Activated CD4-positive, alpha-beta T cell treated with anti-CD3 and anti-CD28 coated beads, Interleukin-2, Interleukin-4, amounts not matched to agents 100 ng/mL and 50 ng/mL, durations not matched to agents 16 hours and 8 hours (primary cell): Measurements from ENCODE around the gene CR1.
"Not testable (repeated sequence)": the region's sequence is repeated elsewhere in the genome, so short reads cannot be mapped to it uniquely, and the experiment has no call there.

Experiments used
- DNase-seq: peaks from one replicate; pipeline ENCODE4 v3.0.0-alpha.2; 2020; ENCODE audit warnings: low spot score

The CR1 gene

GRCh38 chr1:207644852-207645634, 149.1 kb downstream of the CR1 start, which contains the start of gene CR1L:
Gene CR1L (plus strand): TSS chr1:207645133. CDS start chr1:207645234, 101 bp downstream.
- peak; percentile 58 for DNase-seq

- DNase-seq = no peak
Measured at GRCh38 chr1:207645635-207646081, 149.7 kb downstream of the CR1 start.

- DNase-seq = no peak
Measured at GRCh38 chr1:207646171-207646570, 150.2 kb downstream of the CR1 start.

GRCh38 chr1:207646944-207647579, 151.1 kb downstream of the CR1 start:
- no peak for DNase-seq

GRCh38 chr1:207647671-207648333, 151.8 kb downstream of the CR1 start:
- no peak for DNase-seq

- DNase-seq = no peak
Measured at GRCh38 chr1:207648334-207649209, 152.6 kb downstream of the CR1 start.

- DNase-seq = no peak
Measured at GRCh38 chr1:207649210-207649753, 153.3 kb downstream of the CR1 start.

GRCh38 chr1:207649865-207650580, 154.1 kb downstream of the CR1 start:
- no peak for DNase-seq

- DNase-seq = no peak
Measured at GRCh38 chr1:207651583-207651982, 155.6 kb downstream of the CR1 start.

GRCh38 chr1:207654320-207654719, 158.4 kb downstream of the CR1 start:
- no peak for DNase-seq

GRCh38 chr1:207658408-207658807, 162.5 kb downstream of the CR1 start:
- no peak for DNase-seq

GRCh38 chr1:207658904-207659485, 163.0 kb downstream of the CR1 start:
- DNase-seq = no peak

GRCh38 chr1:207659545-207660153, 163.7 kb downstream of the CR1 start:
- no peak for DNase-seq

GRCh38 chr1:207661420-207661819, 165.5 kb downstream of the CR1 start:
- DNase-seq = not testable (repeated sequence)

GRCh38 chr1:207666342-207666741, 170.4 kb downstream of the CR1 start:
- DNase-seq = no peak

GRCh38 chr1:207669528-207670009, 173.6 kb downstream of the CR1 start:
- DNase-seq = no peak

GRCh38 chr1:207670192-207670591, 174.2 kb downstream of the CR1 start:
- no peak for DNase-seq

GRCh38 chr1:207670997-207671396, 175.0 kb downstream of the CR1 start:
- no peak for DNase-seq

- peak; percentile 18 for DNase-seq
Measured at GRCh38 chr1:207672522-207673130, 176.7 kb downstream of the CR1 start.
